Measurements from ENCODE around the gene ZFP57.

The ZFP57 gene

DNA sequence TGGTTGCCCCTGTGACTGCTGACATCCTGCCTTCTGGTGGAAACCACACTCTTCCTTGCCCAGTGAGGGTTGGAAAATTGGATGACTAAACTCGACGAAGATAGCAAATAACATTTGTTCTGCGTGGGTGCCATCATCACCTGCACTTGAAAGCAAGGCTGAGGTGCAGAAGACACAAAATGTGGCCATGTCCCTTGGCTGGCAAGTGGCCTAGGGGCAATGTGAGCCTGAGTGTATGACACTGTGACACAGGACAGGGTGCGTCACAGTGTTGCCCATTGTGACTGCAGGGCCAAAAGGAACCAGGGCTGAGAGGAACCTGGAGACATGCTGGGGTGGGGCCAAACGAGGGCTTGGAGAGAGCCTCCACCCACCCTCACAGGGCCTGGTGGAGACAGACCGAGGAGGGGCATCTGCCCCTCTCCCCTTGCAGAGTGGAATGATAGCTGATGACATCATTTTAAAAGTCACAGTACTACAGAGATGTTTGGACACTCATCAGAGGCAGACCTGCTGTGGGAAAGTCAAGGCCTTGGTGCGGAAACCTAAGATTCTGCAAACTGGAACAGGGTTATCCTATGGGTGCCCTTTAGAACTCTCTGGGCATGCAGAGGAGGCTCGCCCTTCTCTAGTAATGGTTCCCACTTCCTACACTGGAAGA, 29.5 kb upstream of the ZFP57 start:
- H3K4me3 ChIP-seq (ENCODE audit: low read depth, low read length), result no peak overlapping the region
- TF ChIP-seq, protein P1, sequence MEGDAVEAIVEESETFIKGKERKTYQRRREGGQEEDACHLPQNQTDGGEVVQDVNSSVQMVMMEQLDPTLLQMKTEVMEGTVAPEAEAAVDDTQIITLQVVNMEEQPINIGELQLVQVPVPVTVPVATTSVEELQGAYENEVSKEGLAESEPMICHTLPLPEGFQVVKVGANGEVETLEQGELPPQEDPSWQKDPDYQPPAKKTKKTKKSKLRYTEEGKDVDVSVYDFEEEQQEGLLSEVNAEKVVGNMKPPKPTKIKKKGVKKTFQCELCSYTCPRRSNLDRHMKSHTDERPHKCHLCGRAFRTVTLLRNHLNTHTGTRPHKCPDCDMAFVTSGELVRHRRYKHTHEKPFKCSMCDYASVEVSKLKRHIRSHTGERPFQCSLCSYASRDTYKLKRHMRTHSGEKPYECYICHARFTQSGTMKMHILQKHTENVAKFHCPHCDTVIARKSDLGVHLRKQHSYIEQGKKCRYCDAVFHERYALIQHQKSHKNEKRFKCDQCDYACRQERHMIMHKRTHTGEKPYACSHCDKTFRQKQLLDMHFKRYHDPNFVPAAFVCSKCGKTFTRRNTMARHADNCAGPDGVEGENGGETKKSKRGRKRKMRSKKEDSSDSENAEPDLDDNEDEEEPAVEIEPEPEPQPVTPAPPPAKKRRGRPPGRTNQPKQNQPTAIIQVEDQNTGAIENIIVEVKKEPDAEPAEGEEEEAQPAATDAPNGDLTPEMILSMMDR (IDR thresholded peaks at IDR 0.05; ENCODE audit: low read depth, low read length, missing control alignments), result no peak
- in situ Hi-C loops (cut with HindIII; ENCODE audit: low sequenced_read_pairs), result no loop called here
- no peak for DNase-seq (ENCODE audit: low read depth)

DNA sequence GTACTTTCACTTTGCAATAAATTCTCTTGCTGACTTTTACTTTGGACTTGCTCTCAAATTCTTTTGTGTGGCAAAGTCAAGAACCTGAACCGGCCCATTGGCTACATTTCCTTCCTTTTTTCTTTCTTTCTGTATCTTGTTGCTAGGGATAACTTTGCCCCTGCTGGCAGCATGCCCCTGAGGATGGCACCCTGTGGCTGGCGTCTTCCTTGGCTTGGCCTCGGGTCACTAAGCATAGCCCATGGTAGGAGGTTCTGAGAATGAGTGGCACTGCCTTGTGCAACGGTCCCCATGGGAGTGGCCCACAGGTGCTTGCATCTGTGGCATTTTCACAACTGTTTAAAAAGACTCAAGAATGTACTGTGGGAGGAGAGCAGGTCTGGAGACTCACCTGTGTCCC, 28.2 kb upstream of the ZFP57 start:
- H3K4me3 ChIP-seq (ENCODE audit: low read depth, low read length), result no peak overlapping the region
- in situ Hi-C loops (cut with HindIII; ENCODE audit: low sequenced_read_pairs), result no loop called here
- no peak for DNase-seq (ENCODE audit: low read depth)
- TF ChIP-seq, protein P1 (IDR thresholded peaks at IDR 0.05; ENCODE audit: low read depth, low read length, missing control alignments), result no peak

DNA sequence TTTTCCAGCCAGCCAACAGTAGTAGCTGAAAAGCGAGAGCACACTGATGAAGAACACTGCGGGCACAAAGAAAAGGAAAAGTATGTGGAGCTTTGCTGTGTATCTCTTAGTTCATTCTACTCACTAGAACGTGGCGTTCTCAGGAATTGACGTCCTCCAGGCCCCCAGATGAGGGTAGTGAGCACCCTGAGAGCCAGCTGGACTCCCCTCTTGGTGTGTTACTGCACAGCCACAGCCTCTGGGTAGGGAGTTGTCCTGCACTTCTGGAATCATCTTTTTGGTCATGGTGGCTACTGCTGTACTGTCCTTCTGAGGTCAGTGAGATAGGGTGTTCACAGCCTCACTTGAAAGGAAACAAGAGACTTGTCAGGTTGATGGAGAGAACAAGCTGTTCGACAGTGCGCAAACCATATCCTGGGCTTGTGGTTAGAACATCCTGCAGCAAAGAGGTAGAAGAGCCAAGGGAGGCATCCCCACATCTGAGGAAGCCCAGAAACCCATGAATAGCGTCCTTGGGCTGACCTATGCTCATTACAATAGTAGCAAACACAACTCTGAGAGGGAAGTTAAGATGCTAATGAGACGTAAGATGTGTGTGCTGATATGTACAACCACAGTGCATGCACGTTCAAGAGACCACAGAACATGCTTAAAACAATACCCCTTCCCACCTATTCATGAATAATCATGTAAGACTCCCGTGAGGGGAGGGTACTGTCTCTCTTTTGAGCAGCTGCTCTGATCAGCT, 27.7 kb upstream of the ZFP57 start:
- in situ Hi-C loops (cut with HindIII; ENCODE audit: low sequenced_read_pairs), result no loop called here
- DNase-seq (ENCODE audit: low read depth), result no peak
- H3K4me3 ChIP-seq (ENCODE audit: low read depth, low read length), result no peak overlapping the region

GRCh38 chr6:29705389-29706231, 24.7 kb upstream of the ZFP57 start:
- TF ChIP-seq, protein P1 (IDR thresholded peaks at IDR 0.05; ENCODE audit: low read depth, low read length, missing control alignments), result peak; percentile 40
- no peak overlapping the region for H3K4me3 ChIP-seq (ENCODE audit: low read depth, low read length)
- in situ Hi-C loops (cut with HindIII; ENCODE audit: low sequenced_read_pairs), result no loop called here
- DNase-seq (ENCODE audit: low read depth), result peak; percentile 15

More for the DNA sequence above, 27.7 kb upstream of the ZFP57 start:
- TF ChIP-seq, protein P1 (IDR thresholded peaks at IDR 0.05; ENCODE audit: low read depth, low read length, missing control alignments), result no peak

DNA sequence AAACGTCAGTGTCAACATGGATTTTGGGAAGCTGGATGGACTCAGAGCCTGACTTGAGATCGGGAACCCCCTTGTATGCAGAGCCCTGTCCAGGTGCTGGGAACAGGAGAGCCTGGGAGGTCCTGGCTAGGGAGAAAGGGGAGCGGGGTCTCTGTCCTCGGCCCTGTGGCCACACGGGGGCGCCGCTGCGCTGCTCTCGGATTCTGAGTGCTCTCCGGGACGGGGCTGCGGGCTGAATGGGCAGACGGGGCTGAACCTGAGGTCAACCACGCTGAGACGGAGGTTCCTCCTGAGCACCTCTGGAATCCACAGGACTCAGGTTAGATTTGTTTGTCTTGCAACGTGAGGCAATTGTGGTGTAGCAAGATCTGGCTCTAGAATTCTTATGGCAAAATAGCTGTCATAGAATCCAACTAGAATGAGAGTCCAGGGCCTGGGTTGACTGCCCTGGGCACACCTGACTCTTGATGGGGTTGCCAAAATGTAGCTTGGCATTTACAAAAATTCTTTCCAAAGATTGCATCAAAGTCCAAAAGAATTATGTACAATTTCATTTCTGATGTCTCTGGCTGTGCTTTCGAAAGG, 21.7 kb upstream of the ZFP57 start:
- H3K4me3 ChIP-seq (ENCODE audit: low read depth, low read length), result no peak overlapping the region
- no peak for DNase-seq (ENCODE audit: low read depth)
- TF ChIP-seq, protein P1 (IDR thresholded peaks at IDR 0.05; ENCODE audit: low read depth, low read length, missing control alignments), result peak; percentile 66
- in situ Hi-C loops (cut with HindIII; ENCODE audit: low sequenced_read_pairs), result no loop called here

All from astrocyte of the cerebellum (primary cell).